HPDE6-E6E7 (cell line): Measurements from ENCODE around the gene POLR2J.
"Not testable (repeated sequence)": the region's sequence is repeated elsewhere in the genome, so short reads cannot be mapped to it uniquely, and the experiment has no call there.

Experiments used
- DNase-seq: peaks from one replicate; pipeline ENCODE4 v3.0.0; 2011; ENCODE audit warnings: missing footprints; ENCODE audit errors: extremely low spot score

Gene POLR2J

DNA sequence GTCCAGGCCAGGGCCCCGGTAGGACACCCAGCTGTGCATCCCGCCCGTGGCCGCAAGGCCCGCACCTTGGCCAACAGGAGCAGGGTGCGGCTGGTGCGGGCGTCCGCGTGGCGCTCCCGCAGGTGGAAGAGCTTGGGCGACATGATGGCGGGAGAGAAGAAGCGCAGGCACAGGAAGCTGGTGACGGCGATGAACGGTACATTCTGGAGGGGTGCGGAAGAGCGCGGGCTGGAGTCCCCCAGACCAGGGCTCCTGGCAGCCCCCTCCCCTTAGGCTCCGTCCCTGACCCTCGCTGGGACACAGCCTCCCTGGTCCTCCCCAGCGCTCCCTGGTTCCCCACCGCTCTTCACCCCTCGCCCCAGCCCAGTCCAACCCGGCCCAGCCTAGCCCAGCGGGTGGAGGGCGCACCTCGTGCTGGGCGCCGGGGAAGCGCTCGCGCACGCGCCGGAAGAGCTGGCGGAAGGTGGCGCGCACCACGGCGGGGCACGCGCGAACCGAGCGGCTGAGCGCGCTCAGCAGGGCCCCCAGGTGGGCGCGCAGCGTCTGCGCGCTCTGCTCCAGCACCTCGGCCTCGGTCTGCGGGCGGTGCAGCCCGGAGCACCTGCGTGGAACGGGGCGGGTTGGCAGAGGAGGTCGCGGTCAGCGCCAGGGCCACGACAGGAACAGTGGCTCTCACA, 15.9 kb upstream of the POLR2J start:
- DNase-seq: not testable (repeated sequence)

DNA sequence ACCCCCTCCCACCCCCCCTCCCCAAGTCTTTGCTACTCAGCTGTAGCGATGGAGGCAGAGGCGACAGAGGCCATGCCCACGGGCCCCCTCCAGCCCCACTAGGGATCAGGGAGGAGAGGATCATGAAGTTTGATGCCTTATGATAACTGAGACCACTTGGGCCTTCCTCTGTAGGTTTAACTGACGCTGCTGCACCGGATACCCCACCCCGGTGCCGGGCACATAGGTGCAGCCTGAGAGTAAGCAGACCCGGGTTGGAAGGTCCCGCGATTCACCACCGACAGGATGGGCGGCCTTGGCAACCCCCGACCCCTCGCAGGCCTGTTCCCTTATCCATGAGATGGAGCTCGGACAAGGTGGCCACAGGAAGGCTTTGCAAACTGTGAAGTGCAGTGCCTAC, 15.3 kb upstream of the POLR2J start:
- not testable (repeated sequence) for DNase-seq

DNA sequence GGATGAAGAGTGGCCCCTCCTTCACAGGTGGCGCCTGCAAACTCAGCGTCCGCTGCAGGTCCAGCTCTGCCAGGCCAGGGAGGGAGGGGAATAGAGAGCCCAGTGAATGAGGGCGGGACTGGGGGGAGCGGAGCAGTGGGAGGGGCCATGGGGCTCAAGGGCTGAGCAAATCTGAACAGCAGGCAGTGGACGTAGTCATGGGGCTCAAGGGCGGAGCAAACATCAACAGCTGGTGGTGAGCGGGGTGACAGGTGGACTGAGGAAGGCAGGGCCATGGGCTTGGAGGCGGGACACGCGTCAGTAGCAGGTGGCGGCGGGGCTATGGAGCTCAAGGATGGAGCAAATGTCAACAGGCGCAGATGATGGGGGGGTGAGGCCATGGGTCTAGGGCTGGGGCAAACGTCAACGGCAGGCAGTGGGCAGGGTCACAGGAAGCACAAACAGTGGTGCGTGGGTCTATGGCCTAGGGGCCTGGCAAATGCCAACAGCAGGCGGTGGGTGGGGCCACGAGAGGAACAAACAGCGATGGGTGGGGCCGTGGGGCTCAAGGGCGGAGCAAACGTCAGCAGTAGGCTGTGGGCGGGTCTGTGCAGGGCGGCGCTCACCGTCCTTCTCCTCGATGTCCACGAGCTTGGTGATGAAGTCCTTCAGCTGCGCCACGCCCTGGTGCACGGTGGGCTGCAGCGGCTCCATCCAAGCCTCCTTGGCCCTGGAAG, 14.7 kb upstream of the POLR2J start:
- DNase-seq: not testable (repeated sequence)

DNA sequence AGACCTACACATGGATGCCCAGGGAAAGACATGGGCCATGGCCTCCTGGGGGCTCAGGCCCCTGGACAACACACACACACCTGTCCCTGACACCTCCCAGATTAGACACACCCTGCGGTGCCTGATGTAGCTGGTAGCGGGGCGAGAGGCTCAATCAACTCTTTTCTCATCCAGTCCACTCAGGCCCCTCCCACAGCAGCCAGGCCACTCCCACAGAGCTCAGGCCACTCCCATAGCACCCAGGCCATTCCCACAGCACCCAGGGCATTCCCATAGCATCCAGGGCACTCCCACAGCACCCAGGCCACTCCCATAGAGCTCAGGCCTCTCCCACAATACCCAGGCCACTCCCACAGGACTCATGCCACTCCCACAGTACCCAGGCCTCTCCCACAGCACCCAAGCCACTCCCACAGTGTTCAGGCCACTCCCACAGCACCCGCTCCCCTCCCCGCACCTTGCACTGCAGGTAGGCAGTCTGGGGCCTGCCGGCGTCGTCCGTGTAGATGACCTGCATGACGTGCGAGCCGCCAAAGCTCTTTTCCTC, 11.9 kb upstream of the POLR2J start:
- DNase-seq: not testable (repeated sequence)

DNA sequence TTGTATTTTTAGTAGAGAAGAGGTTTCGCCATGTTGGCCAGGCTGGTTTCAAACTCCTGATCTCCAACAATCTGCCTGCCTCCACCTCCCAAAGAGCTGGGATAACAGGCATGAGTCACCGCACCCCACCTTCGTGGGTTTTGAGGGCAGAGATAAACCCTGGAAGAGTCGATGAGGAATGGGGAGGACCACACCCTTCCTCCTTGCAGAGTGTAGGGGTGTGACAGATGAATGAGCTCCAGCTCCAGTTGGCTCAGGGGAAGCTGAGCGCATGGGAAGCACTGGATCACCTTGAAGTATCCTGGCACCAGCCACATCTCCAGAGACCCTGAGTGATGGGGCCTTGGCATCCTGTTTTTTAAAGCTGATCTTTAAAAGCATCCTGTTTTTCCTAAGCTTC, 5.6 kb upstream of the POLR2J start:
- not testable (repeated sequence) for DNase-seq

DNA sequence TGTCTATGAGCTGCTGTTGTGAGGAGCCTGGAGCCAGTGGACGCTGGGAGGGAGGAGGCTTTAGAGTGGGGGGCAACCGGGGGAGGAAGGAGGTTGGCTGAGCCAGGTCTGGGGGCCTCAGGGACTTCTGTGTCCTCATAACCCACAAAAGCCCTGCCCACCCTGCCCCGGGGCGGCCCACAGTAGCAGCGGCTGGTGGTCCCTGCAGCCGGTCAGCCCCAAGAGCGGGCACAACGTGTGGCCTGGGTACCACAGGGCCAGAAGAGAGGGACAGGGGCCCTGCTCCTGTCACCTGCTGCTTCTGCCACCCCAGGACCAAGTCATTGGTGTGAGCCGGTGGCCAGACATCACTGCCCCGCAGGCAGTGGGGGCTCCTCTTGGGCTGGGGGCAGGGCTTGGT, 3.2 kb upstream of the POLR2J start:
- not testable (repeated sequence) for DNase-seq

DNA sequence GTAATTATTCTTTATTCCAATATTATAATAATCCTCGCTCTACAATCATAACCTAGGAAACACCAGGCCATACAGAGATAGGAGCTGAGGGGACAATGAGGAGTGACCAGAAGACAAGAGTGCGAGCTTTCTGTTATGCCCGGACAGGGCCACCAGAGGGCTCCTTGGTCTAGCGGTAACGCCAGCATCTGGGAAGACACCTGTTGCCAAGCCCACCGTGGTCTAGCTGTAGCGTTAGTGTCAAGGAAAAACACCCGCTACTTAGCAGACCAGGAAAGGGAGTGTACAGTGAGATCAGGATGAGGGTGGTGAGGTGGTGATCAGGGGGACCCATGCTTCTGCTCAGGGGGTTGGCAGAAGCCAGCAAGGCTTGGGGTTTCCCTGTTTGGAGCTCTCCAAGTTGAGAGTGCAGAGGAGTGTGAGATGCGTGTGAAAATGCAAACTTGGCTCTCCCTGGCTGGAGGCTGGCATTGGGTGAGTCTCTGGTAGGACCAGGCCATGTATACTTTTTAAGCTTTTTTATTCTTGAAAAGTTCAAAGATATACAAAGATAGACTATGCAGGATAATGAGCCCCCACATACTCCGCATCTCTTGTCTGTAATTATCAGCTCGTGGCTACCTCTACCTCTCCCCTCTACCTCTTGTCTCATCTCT, 1.4 kb upstream of the POLR2J start:
- not testable (repeated sequence) for DNase-seq

DNA sequence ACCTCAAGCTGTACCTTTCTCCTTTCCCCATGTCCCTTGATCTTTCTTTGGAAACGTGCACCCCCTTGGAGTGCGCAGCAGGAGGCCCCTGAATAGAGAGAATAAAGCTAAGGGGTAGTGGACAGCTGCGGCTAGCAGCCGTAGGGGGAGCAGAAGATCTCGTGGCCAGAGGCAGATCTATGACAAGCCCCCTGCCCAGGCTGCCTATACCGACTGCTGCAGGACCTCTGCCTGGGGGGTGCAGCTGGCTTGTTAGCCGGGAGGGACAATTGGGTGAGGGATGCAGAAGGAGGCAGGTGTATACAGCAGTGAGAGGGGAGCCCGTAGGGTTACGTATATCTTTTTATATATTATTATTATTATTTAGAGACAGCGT, 475 bp upstream of the POLR2J start:
- DNase-seq: not testable (repeated sequence)

DNA sequence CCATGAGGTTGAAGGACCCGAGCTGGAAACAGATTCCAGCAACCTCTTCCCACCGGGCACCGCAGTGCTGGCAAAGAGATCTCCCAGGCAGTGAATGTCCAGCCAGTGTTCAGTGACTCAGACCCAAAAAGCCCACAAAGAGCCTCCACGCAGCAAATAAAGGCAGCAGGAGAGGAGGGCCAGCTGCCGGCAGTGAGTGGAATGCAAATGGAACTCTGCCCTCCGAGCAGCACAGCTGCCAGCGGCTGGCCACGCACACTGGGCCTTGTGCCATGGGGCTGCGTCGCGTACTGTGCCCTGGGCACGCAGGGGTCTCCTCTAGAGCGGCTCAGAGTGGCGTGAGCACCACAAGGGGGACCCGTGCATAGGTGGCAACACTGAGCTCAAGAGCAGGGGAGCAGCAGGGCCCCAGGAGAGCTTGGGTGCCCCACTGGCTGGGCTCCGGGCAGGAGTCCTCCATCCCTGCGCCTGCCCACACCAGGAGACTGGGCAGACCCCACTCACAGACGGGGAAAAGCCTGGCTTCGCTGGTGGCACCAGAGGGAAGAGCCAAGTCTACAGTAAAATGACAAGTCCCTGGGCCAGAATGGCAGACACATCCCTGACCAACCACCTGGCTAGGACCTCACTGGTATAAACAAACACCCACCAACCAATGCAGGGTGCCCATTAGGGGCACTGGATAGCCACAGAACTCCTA, 3.8 kb downstream of the POLR2J start:
- DNase-seq: not testable (repeated sequence)

DNA sequence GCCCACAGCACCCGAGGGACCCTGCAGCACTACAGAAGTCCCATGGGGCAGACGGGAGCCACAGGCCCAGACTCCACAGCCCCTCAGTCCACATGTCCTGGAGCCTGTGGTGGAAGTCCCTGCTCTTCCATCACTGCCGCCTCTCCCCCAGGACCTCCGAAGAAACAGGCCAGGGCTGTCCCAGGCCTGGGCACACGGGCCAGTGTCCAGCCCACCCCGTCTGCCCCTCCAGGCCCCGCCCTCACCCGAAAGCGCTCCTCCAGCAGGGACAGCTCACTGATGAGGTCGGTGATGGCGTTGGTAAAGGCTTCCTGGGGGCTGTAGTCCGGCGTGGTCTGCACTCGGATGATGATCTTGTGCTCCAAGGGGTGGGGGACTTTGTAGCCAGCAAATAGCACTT, 4.6 kb downstream of the POLR2J start:
- DNase-seq: not testable (repeated sequence)

DNA sequence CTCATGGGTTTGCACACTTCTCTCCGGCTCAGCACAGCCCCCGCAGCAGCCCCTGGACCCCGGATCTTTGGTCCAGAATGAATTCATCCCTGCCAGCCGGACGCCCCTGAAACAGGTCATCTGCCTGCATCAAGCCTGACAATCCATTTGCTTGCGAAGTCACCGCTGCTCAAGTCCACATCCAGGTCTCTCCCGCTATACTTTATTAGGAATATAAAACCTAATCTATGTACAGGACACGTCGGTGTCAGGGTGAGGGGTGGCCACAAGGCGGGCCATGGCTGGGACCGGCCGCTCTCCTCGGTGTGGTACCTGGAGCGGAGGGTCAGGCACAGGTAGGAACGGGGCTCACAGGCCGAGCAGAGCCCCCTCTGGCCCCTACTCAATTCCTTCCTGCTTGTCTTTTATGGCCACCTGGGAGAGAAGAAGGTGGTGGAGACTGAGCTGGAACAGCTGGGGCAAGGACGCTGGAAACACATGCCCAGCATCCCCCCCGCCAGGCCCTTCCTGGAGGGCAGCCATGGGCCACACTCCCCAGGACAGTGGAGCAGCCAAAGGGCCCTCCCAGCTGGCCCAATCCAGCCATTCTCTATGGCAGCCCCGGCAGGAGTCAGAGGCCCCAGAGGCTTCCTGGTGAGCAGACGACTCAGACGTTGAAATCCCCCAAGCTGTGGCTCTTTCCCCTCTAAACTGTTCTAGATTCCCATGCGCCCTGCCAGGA, 5.3 kb downstream of the POLR2J start:
- no peak for DNase-seq

DNA sequence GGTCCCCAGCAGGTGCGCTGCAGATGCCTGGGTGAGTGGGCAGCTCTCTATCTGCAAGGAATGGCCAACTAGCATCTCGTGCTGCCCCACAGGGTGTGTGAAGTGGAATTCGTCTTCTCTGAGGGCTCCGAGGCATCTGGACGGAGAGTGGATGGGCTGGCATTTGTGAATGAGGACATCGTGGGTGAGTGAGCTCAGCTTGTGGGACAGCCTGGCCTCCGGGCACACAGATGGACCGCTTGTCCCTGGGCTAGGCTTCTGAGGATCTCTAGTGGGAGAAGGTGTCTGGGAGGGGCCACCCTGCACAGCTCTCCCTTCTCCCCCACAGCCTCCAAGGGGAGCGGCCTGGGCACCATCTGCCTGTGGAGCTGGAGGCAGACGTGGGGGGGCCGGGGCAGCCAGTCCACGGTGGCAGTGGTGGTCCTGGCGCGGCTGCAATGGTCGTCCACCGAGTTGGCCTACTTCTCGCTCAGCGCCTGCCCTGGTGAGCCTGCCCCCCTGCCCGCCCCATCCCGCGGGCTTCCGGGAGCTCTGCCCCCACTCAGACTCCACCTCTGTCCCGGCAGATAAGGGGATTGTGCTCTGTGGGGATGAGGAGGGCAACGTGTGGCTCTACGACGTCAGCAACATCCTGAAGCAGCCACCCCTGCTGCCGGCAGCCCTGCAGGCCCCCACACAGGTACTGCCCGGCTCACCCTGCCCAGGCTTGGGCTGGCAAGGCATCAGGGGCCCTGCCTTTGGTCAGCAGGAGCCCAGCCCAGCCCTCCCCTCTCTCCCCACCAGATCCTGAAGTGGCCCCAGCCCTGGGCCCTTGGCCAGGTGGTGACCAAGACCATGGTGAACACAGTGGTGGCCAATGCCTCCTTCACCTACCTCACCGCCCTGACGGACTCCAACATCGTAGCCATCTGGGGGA, 6.3 kb downstream of the POLR2J start:
- DNase-seq: no peak

DNA sequence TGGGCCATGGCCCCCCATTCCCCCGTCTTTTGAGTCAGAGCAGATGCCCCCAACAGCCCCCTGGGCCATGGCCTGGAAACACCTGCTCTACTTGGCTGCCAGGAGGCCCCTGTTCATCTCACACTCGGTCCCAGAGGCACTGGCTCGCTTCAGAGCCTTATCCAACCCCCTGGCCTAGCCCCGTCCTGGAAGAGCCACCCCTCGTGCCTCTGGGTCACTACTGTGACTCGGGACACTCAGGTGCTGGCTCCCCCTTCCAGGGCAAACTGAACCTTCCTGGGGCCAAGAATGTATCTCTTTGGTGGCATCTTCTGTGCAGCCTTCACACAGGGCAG, 7.0 kb downstream of the POLR2J start:
- DNase-seq: no peak

DNA sequence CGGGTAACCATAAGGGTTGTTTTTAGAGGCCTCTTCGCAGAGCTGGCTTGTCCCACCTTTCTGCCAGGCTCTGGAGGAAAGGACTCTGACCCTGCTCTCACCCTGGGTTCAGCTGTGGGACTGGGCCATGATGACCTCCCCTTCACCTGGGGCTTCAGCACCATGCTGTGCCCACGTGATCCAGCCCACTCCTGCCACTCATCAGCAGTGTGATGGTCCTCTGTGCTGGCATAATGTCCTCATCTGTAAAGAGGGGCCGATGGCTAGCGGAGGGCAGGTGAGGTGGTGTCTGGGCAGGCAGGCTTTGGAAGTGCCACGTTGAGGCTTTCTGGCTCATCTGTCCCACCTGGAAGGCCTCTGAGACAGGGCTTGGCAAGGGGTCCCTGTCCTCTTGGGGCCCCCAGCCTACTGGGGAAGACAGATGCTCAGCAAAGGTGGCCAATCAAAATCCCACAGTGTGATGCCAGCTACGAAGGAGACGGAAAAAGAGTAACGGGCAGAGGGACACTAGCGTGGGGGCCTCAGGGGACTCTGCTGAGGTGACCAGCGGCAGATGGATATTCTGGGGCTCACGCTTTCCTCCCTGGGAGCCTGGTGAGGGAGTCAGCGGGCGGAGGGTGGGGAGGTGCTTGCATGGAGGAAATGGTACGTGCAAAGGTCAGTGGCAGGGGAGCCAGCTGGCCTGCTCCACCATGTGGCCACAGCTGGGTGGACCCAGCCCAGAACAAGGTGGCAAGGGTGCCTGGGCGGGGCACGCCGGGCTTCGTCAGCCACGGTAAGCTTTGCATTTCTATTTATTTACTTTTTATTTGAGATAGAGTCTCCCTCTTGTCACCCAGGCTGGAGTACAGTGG, 8.5 kb downstream of the POLR2J start:
- no peak for DNase-seq

DNA sequence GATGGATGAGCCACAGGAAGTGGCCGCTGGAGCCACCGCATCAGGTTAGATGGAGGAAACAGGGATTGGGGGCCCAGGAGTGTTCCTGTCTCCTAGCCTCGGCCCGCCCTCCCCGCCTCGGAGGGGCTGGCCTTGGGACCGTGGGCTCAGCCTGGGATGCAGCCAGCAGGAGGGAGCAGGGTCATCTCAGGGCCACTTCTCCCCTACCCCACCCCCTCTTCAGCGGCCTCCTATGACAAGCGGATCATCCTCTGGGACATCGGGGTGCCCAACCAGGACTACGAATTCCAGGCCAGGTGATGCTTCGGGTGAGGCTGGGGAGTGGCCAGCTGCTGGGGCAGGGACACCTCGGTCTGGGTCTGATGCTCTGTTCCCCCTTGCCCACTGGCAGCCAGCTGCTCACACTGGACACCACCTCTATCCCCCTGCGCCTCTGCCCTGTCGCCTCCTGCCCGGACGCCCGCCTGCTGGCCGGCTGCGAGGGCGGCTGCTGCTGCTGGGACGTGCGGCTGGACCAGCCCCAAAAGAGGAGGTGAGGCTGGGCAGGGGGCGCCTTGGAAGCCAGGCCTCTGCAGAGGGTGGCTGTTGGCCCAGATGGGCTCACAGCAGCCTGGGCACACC, 9.3 kb downstream of the POLR2J start:
- DNase-seq: no peak

DNA sequence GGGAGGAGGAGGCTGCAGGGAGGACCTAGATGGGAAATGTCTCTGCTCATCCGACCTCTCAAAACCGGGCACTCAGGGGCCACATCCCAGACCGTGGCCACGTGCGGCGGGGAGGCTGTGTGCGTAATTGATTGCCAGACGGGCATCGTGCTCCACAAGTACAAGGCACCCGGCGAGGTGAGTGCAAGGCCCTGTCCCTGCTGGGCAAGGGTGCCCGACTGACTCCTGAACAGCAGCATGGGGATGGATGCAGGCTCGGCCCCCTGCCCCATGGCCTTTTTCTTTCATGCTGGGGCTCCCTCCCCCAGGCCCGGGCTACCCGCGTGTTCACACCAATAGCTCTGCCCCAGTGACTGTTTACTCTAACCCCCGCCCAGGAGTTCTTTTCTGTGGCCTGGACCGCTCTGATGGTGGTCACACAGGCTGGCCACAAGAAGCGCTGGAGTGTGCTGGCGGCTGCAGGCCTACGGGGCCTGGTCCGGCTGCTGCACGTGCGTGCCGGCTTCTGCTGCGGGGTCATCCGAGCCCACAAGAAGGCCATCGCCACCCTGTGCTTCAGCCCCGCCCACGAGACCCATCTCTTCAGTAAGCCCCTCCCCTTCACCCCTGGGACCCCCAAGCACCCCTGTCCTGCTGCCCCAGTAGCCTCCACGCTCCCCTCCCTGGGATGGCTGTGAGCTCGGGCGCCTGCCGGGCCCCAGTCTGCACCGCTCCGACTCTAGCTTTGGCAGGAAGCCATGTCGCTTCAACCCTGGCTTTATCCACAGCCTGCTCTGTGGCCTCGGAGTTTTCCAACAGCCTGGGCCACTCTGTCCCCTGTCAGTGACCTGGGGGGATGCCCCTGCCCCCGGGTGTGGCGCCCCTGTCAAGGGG, 10.0 kb downstream of the POLR2J start:
- DNase-seq: no peak

DNA sequence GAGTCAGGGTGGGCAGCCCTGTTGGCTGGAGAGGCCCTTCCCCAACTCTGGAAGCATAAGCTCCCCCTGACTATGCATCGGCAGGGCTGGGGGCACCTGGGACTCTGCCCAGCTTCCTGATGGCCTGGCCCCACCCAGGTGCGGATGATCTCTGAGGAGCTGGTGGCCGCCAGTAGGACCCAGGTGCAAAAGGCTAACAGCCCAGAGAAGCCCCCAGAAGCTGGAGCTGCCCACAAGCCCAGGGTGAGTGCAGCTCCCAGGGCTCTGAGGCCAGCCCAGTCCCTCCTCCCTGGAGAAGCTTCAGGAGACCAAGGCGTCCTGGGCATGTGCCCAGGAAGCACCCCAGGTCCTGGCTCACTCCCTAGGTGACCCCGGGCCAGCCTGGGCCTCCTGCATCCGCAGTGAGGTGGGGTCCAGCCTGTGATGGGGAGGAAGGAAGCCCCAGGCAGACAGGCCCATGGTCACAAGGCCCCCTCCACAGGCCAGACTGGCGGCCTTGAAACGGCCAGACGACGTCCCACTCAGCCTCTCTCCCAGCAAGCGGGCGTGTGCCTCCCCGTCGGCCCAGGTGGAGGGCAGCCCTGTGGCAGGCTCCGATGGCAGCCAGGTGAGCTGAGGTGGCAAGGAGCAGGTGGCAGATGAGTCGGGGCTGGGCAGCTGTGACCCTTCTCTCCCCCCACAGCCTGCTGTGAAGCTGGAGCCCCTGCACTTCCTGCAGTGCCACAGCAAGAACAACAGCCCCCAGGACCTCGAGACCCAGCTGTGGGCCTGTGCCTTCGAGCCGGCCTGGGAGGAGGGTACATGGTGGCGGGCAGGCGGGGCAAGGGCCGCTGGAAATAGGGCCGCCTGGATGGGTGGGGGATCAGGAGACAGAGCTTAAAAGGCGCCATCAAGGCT, 10.9 kb downstream of the POLR2J start:
- DNase-seq: no peak
